Stomach (tissue), 9 donors: ENCODE measurements around the gene RGS4. TPM values are rescaled to one million over a fixed set of nuclear protein-coding genes. Genes with fewer than 3 reads are reported as not detected.

Experiments used
- DNase-seq, 2 donors: peaks; one replicate each; pipeline versions ENCODE4 v3.0.0 to v3.0.0-alpha.2; 2013 to 2019
- H3K27ac ChIP-seq, 5 donors: fragments of 200-600 bp in 4 of 5; sonication (generic) in 4 of 5; one replicate each; pipeline ENCODE4 v1.5.1; 2013 to 2019; ENCODE audit warnings: mild to moderate bottlenecking in 1 of 5, moderate library complexity in 1 of 5
- H3K27me3 ChIP-seq, 3 donors: fragments of 200-600 bp; sonication (generic); one replicate each; pipeline ENCODE4 v1.5.1; 2017 to 2019; ENCODE audit warnings: mixed run types in 1 of 3
- H3K36me3 ChIP-seq, 4 donors: fragments of 200-600 bp; sonication (generic); 1 replicate in 3 of 4; 2 replicates in 1 of 4; pipeline ENCODE4 v1.5.1; 2016 to 2019
- H3K4me1 ChIP-seq, 4 donors: fragments of 200-600 bp; sonication (generic); one replicate each; pipeline ENCODE4 v1.5.1; 2016 to 2019
- H3K4me3 ChIP-seq, 4 donors: fragments of 200-600 bp; sonication (generic) in 3 of 4; one replicate each; pipeline ENCODE4 v1.5.1; 2016 to 2019; ENCODE audit warnings: mild to moderate bottlenecking in 1 of 4
- H3K9me3 ChIP-seq, 4 donors: fragments of 200-600 bp; sonication (generic); one replicate each; pipeline ENCODE4 v1.5.1; 2016 to 2019
- EP300 ChIP-seq: sonication (generic); formaldehyde crosslinking; IDR thresholded peaks from one replicate; pipeline ENCODE4 v1.6.1; 2017; ENCODE audit warnings: antibody characterized with exemption
- POLR2A ChIP-seq, 4 donors: fragments of 450-650 bp; IDR thresholded peaks; one replicate each; pipeline ENCODE4 v1.6.1; 2016; ENCODE audit warnings: antibody characterized with exemption in 4 of 4, control low read depth in 2 of 4, mild to moderate bottlenecking in 1 of 4, moderate library complexity in 1 of 4
- POLR2AphosphoS5 ChIP-seq, 3 donors: sonication (generic); formaldehyde crosslinking; IDR thresholded peaks; one replicate each; pipeline ENCODE4 v1.6.1; 2016; ENCODE audit warnings: antibody characterized with exemption in 3 of 3
- WGBS, 5 donors: extraction: QIAGEN DNeasy Blood & Tissue Kit in 3 of 5; methylation state at CpG; one replicate each; pipeline versions ENCODE4 v1.1.5 to v1.1.7; 2013 to 2018; 5-methylcytosine and 5-hydroxymethylcytosine counted together
- intact Hi-C: fragments of 100-400 bp; cut with DNase I; formaldehyde crosslinking; loops from one replicate; pipeline ENCODE4 v1.15.1; 2023; ENCODE audit warnings: low total_unique reads
- polyA plus RNA-seq, 3 donors: library from polyadenylated mRNA; stranded (reverse); fragments of 200-250 nt; gene quantifications; one replicate each; pipeline ENCODE4 v1.2.3, GENCODE V29; 2013
- total RNA-seq, 5 donors: library from RNA; depleted of rRNA; stranded (reverse); fragments of >200 nt; gene quantifications; one replicate each; pipeline versions ENCODE4 v1.1.0 to v1.2.3, GENCODE V29; 2014 to 2016
- TF ChIP-seq, protein P1 (sequence below), 7 experiments: fragments of 450-650 bp in 4 of 7; fragments of 200-600 bp in 3 of 7; sonication (generic) in 3 of 7; IDR thresholded peaks; one replicate each; pipeline ENCODE4 v1.5.1; 2016 to 2019; ENCODE audit warnings: antibody characterized with exemption in 7 of 7, control low read depth in 2 of 7, mild to moderate bottlenecking in 1 of 7
- donor health status: healthy with polysubstance abuse.
- donor health status: Bipolar disorder and iron deficiency.
- donor health status: healthy.

Gene RGS4
- total and polyA plus RNA-seq, 8 donors, result 1.8 to 60.7 (median 5.8) TPM; not detected in 2

DNA sequence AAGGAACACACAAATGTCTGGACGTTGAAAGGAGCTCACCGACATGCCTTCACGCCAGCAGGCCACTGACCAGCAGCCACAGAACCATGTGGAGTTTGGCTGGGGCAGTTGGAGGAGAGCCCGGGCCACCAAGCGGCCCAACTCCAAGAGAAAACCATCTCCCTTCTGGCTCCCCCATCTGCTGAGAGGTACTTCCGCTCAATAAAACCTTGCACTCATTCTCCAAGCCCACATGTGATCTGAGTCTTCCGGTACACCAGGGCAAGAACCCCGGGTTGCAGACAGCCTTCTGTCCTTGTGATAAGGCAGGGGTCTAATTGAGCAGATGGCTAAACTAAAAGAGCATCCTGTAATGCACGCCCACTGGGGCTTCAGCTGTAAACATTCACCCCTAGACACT is 24.4 kb downstream of the RGS4 start:
- WGBS, 5 donors, result 90 to 91% (median 90%) methylated on average over 8 to 9 of the region's 9 CpGs
- Histone ChIP-seq H3K4me3 (no peak overlapping the region), H3K36me3 (no peaks in the 10 kb centered on the region), H3K27ac (no peak overlapping the region), H3K4me1 (no peaks in the 10 kb centered on the region), H3K27me3 (no peaks in the 10 kb centered on the region), H3K9me3 (no peaks in the 10 kb centered on the region)
- TF ChIP-seq POLR2A (IDR thresholded peaks at IDR 0.05), result no peak
- no peak for TF ChIP-seq POLR2AphosphoS5 (IDR thresholded peaks at IDR 0.05)
- TF ChIP-seq EP300, result no peak
- TF ChIP-seq, protein P1, sequence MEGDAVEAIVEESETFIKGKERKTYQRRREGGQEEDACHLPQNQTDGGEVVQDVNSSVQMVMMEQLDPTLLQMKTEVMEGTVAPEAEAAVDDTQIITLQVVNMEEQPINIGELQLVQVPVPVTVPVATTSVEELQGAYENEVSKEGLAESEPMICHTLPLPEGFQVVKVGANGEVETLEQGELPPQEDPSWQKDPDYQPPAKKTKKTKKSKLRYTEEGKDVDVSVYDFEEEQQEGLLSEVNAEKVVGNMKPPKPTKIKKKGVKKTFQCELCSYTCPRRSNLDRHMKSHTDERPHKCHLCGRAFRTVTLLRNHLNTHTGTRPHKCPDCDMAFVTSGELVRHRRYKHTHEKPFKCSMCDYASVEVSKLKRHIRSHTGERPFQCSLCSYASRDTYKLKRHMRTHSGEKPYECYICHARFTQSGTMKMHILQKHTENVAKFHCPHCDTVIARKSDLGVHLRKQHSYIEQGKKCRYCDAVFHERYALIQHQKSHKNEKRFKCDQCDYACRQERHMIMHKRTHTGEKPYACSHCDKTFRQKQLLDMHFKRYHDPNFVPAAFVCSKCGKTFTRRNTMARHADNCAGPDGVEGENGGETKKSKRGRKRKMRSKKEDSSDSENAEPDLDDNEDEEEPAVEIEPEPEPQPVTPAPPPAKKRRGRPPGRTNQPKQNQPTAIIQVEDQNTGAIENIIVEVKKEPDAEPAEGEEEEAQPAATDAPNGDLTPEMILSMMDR (IDR thresholded peaks at IDR 0.05), result no peak
- no peak for DNase-seq
- intact Hi-C loops, result no loop called here

DNA sequence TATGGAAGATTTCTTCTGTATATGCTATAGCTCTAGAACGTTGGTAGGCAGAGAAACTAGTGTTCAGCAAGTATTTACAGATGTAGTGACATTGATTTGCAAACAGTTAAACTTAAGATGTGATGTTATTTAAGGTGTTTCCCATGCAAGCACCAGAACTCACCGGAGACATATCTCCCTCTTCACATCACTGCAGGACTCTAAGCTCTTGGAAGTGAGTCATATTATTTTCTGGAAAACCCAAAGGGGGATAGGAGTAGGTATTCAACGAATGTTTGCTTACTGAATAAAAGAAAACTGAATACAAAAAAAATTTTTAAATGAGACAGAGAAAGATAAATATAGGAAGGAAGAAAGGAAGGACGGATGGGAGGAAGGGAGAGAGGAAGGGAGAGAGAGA is 25.0 kb downstream of the RGS4 start:
- H3K9me3 ChIP-seq, result no peaks in the 10 kb centered on the region
- H3K4me1 ChIP-seq, result no peaks in the 10 kb centered on the region
- intact Hi-C loops, result no loop called here
- no peaks in the 10 kb centered on the region for H3K36me3 ChIP-seq
- WGBS, 5 donors, result 47 to 56% (median 50%) methylated on average over 4 of the region's 4 CpGs
- no peak overlapping the region for H3K27ac ChIP-seq
- DNase-seq, result no peak
- no peaks in the 10 kb centered on the region for H3K27me3 ChIP-seq
- H3K4me3 ChIP-seq, result no peak overlapping the region
- TF ChIP-seq, protein P1 (IDR thresholded peaks at IDR 0.05), result no peak
- TF ChIP-seq POLR2AphosphoS5 (IDR thresholded peaks at IDR 0.05) (no peak), POLR2A (IDR thresholded peaks at IDR 0.05) (no peak), EP300 (no peak)

DNA sequence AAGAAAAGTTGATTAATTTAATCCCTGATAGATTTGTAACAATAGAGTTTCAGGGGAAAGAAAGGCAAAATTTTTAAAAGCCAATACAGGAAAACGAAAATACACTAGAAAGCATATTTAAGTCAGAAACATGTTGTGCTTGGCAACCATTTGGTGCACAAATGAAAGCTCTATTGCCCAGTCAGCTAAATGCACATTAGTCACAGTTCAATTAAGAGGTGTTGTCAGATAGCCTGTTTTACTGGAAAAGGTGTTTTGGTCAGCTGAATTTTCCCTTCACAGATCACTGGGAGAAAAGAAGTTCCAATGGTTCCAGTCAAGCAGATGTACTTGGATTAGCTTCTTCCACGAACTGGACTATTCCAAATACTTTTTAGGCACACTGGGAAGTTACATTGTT is 25.4 kb downstream of the RGS4 start:
- Histone ChIP-seq H3K4me1 (no peaks in the 10 kb centered on the region), H3K4me3 (no peak overlapping the region), H3K27ac (no peak overlapping the region), H3K9me3 (no peaks in the 10 kb centered on the region), H3K27me3 (no peaks in the 10 kb centered on the region), H3K36me3 (no peaks in the 10 kb centered on the region)
- TF ChIP-seq POLR2A (IDR thresholded peaks at IDR 0.05) (no peak), POLR2AphosphoS5 (IDR thresholded peaks at IDR 0.05) (no peak), EP300 (no peak)
- TF ChIP-seq, protein P1 (IDR thresholded peaks at IDR 0.05), result no peak
- intact Hi-C loops, result no loop called here
- peak in 1 of 2 donors; percentile 23 for DNase-seq
- 45 to 69% (median 59%) methylated on average over 2 of the region's 2 CpGs for WGBS, 5 donors

DNA sequence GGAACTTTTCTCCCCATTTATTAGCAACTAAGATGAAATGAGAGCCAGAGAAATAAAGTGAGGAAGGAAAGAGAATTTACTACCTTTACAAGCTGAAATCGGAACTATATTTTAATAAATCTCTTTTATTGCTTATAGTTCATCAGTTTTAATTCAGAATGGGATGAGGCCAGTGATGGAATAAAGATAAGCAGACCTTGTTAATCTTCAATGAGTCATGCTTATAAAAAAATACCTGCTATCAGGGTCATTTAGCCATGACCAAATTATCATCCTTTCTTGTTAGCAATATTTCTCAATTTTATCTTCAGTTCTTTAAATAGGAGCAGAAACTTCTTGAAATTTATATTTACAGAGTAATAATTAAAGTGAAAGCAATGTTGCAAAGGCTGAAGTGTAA is 26.1 kb downstream of the RGS4 start:
- H3K4me1 ChIP-seq, result no peaks in the 10 kb centered on the region
- no peak overlapping the region for H3K4me3 ChIP-seq
- H3K9me3 ChIP-seq, result no peaks in the 10 kb centered on the region
- TF ChIP-seq POLR2AphosphoS5 (IDR thresholded peaks at IDR 0.05) (no peak), EP300 (no peak), POLR2A (IDR thresholded peaks at IDR 0.05) (no peak)
- TF ChIP-seq, protein P1 (IDR thresholded peaks at IDR 0.05), result no peak
- 84 to 93% (median 89%) methylated on average over 1 of the region's 1 CpG for WGBS, 5 donors
- intact Hi-C loops, result no loop called here
- DNase-seq, result no peak
- H3K36me3 ChIP-seq, result no peaks in the 10 kb centered on the region
- H3K27ac ChIP-seq, result no peak overlapping the region
- no peaks in the 10 kb centered on the region for H3K27me3 ChIP-seq
